Activated T-helper 9 cell treated with anti-CD3 and anti-CD28 coated beads, Interleukin-2, amount 50 U/mL, for 16 hours (primary cell): ENCODE data around the gene NFATC2.
"Not testable (repeated sequence)": the region's sequence is repeated elsewhere in the genome, so short reads cannot be mapped to it uniquely, and the experiment has no call there.

Source experiments
- DNase-seq: peaks from one replicate; pipeline ENCODE4 v3.0.0-alpha.2; 2020; ENCODE audit warnings: low read depth

NFATC2 gene

GRCh38 chr20:51494241-51495110, 48.0 kb downstream of the NFATC2 start:
- no peak for DNase-seq

- DNase-seq: no peak
These were observed 49.1 kb downstream of the NFATC2 start for GRCh38 chr20:51493346-51493791.

- no peak for DNase-seq
These were observed 50.1 kb downstream of the NFATC2 start for GRCh38 chr20:51492167-51493092.

GRCh38 chr20:51491393-51491792, 51.1 kb downstream of the NFATC2 start:
- no peak for DNase-seq

- DNase-seq: no peak
These were observed 51.9 kb downstream of the NFATC2 start for GRCh38 chr20:51490635-51491034.

- DNase-seq: no peak
These were observed 52.9 kb downstream of the NFATC2 start for GRCh38 chr20:51489611-51490010.

- no peak for DNase-seq
These were observed 54.2 kb downstream of the NFATC2 start for GRCh38 chr20:51488331-51488730.

GRCh38 chr20:51487565-51488268, 54.8 kb downstream of the NFATC2 start:
- no peak for DNase-seq

GRCh38 chr20:51487076-51487475, 55.4 kb downstream of the NFATC2 start:
- DNase-seq: no peak

GRCh38 chr20:51486197-51487005, 56.1 kb downstream of the NFATC2 start:
- DNase-seq: no peak

GRCh38 chr20:51484831-51485230, 57.7 kb downstream of the NFATC2 start:
- DNase-seq: no peak

- no peak for DNase-seq
These were observed 58.2 kb downstream of the NFATC2 start for GRCh38 chr20:51484141-51484815.

GRCh38 chr20:51482836-51483473, 59.6 kb downstream of the NFATC2 start:
- no peak for DNase-seq

- DNase-seq: peak; percentile 29
These were observed 61.1 kb downstream of the NFATC2 start for GRCh38 chr20:51481341-51481914.

GRCh38 chr20:51480507-51481270, 61.8 kb downstream of the NFATC2 start:
- DNase-seq: peak; percentile 52

- DNase-seq: not testable (repeated sequence)
These were observed 66.4 kb downstream of the NFATC2 start for GRCh38 chr20:51476106-51476505.

GRCh38 chr20:51473771-51474170, 68.7 kb downstream of the NFATC2 start:
- no peak for DNase-seq

GRCh38 chr20:51473256-51473655, 69.3 kb downstream of the NFATC2 start:
- no peak for DNase-seq

- no peak for DNase-seq
These were observed 71.6 kb downstream of the NFATC2 start for GRCh38 chr20:51470907-51471411.
